GM19035 (cell line): ENCODE data around the gene CCDC183.
"Not testable (repeated sequence)": the region's sequence is repeated elsewhere in the genome, so short reads cannot be mapped to it uniquely, and the experiment has no call there.

Experiments
- ATAC-seq: cut with Tn5 transposase; IDR thresholded peaks from one replicate; pipeline ENCODE4 v1.9.1; 2021; ENCODE audit not compliant: unreplicated experiment

Gene CCDC183

GRCh38 chr9:136823136-136824046 lies 27.3 kb downstream of the CCDC183 start:
- no peak for ATAC-seq

GRCh38 chr9:136824496-136825225 lies 28.5 kb downstream of the CCDC183 start:
- ATAC-seq, result no peak

GRCh38 chr9:136825295-136826187 lies 29.4 kb downstream of the CCDC183 start:
- no peak for ATAC-seq

- no peak for ATAC-seq
Observed at GRCh38 chr9:136826188-136826541, 30.0 kb downstream of the CCDC183 start.

GRCh38 chr9:136826703-136827582 lies 30.8 kb downstream of the CCDC183 start:
- no peak for ATAC-seq

- ATAC-seq, result no peak
Observed at GRCh38 chr9:136827794-136828473, 31.8 kb downstream of the CCDC183 start.

GRCh38 chr9:136828474-136829140 lies 32.5 kb downstream of the CCDC183 start:
- ATAC-seq, result no peak

- no peak for ATAC-seq
Observed at GRCh38 chr9:136829412-136829811, 33.3 kb downstream of the CCDC183 start.

GRCh38 chr9:136829981-136830885 lies 34.1 kb downstream of the CCDC183 start:
- ATAC-seq, result no peak

GRCh38 chr9:136831002-136831719 lies 35.0 kb downstream of the CCDC183 start:
- no peak for ATAC-seq

- no peak for ATAC-seq
Observed at GRCh38 chr9:136831720-136832104, 35.6 kb downstream of the CCDC183 start.

- ATAC-seq, result no peak
Observed at GRCh38 chr9:136832581-136832980, 36.4 kb downstream of the CCDC183 start.

GRCh38 chr9:136833381-136834048 lies 37.4 kb downstream of the CCDC183 start:
- ATAC-seq, result not testable (repeated sequence)

- no peak for ATAC-seq
Observed at GRCh38 chr9:136835162-136835931, 39.2 kb downstream of the CCDC183 start.

- no peak for ATAC-seq
Observed at GRCh38 chr9:136835932-136836904, 40.1 kb downstream of the CCDC183 start.
